Central memory CD4-positive, alpha-beta T cell (primary cell): ENCODE results near the gene TAAR1.
"Not testable (repeated sequence)": the region's sequence is repeated elsewhere in the genome, so short reads cannot be mapped to it uniquely, and the experiment has no call there.

ENCODE experiments used
- DNase-seq: peaks from one replicate; pipeline ENCODE4 v3.0.0; 2022
- total RNA-seq, 3 experiments: gene quantifications; one replicate each; lab custom pipeline; 2026; lab: John Stamatoyannopoulos, UW

Gene TAAR1, protein sequence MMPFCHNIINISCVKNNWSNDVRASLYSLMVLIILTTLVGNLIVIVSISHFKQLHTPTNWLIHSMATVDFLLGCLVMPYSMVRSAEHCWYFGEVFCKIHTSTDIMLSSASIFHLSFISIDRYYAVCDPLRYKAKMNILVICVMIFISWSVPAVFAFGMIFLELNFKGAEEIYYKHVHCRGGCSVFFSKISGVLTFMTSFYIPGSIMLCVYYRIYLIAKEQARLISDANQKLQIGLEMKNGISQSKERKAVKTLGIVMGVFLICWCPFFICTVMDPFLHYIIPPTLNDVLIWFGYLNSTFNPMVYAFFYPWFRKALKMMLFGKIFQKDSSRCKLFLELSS
- 0 reads per million in 3 experiments for total RNA-seq

DNA sequence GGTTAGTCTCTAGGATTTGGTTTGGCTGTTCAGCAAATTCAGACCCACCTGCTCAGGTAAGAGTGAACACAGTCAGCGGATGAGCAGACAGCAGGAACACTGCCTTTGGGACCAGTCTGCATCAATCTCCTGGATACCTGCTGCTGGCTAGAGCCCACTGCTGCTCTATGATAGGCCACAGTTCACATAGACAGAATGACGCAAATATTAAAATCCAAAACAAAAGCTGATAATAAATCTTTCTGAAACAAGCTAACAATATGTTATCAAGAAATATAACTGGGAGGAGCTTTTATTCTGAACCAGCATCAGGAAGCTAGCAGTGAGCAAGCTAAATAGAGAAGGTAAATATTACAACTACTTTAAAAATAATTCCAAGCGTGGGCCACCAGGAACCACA, at the start of gene TAAR1:
TSS of gene TAAR1 (minus strand) at position 101 of the 400 bp plus-strand sequence. CDS start 13,179 bp downstream, outside the sequence.
- no peak for DNase-seq

DNA sequence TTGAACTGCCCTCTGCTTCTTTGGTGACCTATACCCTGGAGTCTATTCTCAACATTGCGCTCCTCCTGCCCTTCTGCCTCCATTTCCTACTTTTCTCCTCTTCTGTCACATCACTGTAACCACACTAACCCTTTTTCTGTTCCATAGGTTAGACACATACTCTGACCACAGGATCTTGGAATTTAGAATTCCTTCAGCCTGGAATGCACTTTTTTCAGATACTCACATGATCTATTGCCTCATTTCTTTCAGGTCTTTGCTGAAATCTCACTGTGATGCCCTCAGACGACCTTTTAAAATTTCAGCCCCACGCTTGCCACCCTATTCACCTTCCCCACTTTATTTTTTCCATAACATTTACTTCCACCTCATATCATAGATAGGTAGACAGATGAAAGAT, 49.8 kb upstream of the TAAR1 start:
- DNase-seq: no peak

DNA sequence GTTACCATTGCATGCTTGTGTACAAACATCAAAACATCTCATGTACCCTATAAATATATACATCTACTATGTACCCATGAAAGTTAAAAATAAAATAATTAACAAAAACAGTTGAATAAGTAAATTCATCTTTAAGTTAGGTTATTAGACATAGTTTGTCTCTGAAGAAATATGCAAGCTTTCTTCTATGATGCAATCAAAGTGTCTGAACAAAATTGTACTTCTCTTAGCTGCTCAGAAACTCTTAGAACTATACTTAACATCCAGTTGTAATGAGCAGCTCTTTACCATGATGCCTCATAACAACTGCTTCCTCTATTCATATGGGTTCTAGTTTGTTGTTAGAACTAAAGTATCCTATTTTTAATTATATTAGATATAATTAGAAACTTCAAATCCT, 49.0 kb upstream of the TAAR1 start:
- DNase-seq: no peak

DNA sequence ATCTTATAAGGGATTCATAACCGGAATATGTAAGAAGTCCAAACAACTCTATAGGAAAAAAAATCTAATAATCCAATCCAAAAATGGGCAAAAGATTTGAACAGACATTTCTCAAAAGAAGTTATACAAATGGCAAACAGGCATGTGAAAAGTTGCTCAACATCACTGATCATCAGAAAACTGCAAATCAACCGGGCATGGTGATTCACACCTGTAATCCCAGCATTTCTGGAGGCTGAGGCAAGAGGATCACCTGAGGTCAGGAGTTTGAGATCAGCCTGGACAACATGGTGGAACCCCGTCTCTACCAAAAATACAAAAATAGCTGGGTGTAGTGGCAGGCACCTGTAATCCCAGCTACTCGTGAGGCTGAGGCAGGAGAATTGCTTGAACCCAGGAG, 47.8 kb upstream of the TAAR1 start:
- not testable (repeated sequence) for DNase-seq

DNA sequence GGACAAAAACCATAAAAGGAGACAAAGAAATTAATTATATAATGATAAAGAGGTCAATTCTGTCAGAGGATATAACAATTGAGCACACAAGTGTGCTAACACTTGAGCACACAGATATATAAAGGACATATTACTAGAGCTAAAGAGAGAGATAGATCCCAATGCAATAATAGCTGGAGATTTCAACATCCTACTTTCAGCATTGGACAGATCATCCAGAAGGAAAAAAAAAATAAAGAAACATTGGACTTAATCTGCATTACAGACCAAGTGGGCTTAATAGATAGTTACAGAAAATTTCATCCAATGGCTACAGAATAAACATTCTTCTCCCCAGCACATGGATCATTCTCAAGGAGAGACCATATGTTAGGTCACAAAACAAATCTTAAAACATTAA, 45.0 kb upstream of the TAAR1 start:
- no peak for DNase-seq

DNA sequence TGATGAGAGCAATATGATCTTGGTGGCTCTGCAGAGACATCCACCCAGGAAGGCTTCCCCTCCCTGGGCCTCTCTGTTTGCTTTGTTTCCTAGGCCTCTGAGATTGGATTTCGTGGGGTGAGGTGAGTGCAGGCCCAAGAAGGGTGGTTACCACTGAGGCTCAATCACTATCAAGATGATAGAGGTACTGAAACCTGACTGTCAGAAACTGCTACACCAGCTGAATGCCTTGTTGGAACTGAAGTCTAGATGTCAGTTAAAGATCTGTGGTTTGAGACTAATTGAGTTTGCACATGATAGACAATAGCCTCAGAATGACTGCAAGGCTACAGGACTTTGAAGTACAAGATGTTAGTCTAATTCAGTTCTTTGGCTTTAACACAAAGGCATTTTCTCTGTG, 39.6 kb upstream of the TAAR1 start:
- DNase-seq: no peak

DNA sequence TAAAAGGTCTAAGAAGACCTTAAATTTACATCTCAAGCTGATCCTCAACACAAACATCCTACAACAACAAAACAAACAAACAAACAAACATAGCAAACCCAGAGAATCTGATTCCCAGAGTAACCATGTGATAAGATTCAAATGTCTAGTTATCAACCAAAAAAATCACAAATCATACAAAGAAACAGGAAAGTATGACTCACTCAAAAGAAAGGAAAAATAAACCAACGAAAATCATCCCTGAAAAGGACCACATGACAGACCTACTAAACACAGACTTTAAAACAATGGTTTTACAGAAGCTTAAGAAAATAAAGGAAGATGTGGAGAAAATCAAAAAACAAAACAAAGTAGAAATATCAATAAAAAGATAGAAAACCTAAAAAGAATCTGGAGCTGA, 36.8 kb upstream of the TAAR1 start:
- no peak for DNase-seq

DNA sequence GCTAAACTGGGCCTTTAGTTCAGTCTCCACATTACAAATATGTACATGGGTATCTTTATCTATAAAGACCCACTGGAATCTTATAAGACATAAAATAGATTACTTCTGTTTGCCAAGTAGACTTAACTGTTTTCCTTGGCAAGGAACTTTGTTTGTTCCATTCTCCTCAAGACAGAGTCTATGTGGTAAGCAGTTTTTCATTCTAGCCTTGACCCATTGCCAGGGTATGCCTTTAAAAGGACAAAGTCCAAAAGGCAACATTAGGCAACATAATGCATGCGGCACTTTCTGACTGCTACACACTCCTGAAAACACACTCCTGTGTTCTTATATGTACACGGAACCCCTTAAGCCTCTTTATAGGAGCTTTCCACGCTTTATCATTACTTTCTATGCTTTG, 34.5 kb upstream of the TAAR1 start:
- no peak for DNase-seq

DNA sequence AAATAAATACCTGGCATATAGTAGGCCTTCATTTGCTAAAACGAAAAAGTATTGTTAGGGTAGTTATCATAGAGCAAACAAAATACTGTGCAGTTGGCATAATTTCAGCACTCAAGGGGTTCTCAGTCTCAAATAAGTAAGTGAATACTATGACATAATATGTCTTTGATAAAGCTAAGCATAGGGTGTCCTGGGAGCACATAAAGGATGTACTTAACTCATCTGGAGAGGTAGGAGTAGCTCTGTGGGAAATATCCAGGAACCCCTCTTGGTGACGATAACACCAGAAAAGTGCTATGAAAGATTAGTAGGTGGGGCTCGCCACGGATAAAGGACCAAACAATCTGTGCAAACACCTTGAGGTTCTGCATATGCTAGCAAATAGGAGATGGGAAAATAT, 31.7 kb upstream of the TAAR1 start:
- DNase-seq: no peak

DNA sequence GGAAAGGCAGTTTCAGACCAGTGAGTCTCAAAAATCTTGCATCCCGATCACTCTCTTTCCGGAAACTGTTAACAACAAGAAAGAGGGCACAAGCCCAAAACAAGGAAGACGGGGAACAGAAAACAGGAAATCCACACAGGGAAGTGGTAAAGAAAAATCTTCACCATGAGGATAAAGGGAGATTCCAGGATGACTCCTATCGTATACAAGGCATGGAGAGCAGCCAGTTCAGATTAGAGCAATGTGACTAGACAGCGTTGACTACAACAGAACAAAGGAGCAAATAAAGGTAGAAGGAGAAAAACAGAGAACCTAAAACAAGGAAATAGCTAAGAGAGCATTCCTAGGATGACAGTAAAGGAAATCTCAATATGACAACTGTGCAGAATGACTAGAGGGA, 28.3 kb upstream of the TAAR1 start:
- no peak for DNase-seq

DNA sequence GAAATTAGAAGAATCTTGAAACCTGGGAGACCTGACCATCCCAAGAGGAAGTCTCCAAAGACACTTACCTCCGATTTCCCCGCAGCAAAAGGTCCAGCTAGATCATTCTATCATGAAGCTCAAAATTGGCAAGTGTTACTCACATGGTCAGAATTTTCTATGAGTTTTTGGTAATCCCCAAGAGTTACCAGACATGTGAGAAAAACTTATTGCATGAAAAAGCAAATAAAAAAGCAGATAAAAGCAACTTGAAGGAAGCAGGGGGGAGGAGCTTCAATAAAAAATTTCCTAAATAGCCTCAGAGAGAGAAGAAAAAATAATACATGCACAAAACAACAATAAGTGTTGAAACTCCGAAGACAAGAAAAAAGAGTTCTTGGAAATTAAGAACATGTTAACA, 27.5 kb upstream of the TAAR1 start:
- DNase-seq: no peak

DNA sequence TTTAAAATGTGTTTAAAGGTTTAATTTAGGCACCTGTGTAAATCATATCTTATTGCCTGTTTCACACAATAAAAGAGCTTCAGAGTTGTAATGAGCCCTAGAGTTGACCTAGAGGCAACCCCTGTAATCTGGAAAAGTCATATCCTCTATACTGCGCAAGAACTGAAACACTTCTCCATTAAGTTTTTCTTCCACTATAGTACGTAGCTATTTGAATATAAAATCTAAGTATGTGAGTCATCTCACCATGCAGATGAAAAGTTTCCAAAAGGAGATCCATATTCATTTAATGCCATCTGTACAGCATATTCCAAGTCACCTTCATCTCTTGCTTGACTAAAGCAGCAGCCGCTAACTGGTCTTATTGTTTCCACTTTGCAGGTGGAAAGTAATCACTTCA, 26.0 kb upstream of the TAAR1 start:
- DNase-seq: no peak

DNA sequence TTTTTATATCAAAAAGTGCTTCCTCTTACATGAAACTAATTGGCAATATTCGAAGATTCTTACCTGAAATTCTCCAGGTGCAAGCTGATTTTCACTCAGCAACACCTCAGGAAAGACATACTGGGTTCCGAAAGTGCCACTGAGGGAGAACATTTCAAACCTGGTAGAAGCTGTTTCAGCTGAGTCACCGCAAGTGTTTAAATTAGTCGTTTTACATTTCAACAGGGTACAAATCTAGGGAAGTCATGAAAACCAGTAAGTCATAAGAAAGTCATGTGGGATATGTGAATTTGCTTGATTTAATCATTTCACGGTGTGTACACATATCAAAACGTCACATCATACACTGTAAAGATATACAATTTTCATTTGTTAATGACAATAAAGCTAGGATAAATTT, 25.3 kb upstream of the TAAR1 start:
- no peak for DNase-seq

DNA sequence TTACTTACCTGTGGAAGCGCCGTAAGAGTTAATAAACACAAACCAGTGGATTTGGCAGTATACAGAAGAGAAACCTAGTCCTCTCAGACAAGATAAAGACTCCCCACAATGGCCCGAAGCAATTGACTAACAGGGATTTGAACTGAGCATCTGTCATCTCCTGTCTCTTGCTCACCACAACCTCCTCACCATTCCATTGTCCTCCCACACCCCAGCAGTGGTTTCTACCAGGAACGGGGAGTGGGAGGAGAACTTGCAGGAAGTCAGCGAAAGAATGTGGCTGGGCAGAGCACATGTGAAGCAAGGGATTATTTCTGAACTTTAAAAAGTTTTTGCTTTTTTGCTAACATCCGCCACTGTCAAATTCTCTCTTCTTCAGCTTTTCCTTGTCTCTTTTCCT, 24.6 kb upstream of the TAAR1 start:
- DNase-seq: no peak

DNA sequence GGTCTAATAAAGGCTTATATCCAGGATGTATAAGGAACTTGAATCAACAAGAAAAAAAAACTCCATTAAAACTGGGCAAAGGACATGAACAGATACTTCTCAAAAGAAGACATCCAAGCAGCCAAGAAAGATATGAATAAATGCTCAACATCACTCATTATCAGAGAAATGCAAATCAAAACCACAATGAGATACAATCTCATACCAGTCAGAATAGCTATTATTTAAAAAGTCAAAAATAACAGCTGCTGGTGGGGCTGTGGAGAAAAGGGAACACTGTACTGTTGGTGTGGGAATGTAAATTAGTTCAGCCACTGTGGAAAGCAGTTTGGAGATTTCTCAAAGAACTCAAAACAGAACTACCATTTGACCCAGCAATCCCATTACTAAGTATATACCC, 20.1 kb upstream of the TAAR1 start:
- not testable (repeated sequence) for DNase-seq

DNA sequence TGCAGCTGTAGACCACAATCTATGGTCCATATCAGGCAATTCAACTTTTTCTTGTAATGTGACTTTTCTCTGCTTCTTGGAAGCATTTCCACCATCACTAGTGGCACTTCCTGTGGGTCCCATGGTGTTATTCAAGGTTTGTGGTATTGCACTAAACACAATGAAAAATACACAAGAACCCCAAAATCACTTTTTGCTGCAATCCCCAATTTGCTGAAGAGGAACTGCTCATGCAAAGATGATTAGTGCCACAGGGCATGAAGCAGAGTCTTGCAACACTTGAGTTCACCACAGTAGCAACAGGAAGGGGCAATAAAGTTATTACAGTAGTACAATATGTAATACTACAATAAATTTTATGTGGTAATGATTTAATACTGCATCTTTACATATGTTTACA, 16.8 kb upstream of the TAAR1 start:
- DNase-seq: no peak

DNA sequence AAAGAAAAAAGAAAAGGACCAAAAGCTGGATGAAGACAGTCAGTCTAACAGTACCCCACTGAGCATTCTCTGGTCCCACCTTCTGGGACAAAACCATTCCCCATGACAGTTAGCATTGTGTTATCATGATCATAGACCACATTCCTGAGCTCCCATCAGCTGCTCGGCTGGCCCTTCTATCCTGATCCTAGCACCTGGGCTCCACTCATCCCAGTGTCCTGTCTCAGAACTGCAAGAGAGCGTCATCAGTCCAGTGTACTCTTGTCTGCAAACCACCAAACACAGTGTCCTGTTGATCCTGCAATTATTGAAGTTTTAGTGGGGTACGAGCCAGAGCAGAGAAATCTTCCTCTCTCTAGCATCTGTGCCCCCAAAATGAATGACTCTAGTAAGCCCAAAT, 16.0 kb upstream of the TAAR1 start:
- DNase-seq: no peak

DNA sequence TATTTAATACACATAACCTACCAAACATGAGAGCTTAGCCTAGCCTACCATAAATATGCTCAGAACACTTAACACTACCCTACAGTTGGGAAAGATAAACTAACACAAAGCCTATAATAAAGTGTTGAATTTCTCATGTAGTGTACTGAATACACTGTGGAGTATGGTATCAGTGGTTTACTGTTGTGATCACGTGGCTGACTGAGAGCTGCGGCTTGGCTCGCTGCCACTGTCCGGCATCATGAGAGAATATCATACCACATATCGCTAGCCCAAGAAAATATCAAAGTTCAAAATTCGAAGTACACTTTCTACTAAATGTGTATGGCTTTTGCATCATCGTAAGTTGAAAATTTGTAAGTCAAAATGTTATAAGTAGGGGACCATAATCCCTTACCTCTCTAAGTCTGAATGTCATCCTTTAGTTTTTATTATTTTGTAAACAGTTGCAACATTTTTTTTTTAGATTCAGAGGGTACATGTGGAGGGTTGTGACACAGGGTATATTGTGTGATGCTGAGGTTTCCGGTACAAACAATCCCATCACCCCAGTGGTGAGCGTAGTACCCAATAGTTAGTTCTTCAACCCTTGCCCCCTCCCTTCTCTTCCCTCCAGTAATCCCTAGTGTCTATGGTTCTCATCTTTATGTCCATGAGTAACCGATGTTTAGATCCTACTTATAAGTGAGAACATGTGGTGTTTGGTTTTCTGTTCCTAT, 14.6 kb upstream of the TAAR1 start:
- DNase-seq: no peak

DNA sequence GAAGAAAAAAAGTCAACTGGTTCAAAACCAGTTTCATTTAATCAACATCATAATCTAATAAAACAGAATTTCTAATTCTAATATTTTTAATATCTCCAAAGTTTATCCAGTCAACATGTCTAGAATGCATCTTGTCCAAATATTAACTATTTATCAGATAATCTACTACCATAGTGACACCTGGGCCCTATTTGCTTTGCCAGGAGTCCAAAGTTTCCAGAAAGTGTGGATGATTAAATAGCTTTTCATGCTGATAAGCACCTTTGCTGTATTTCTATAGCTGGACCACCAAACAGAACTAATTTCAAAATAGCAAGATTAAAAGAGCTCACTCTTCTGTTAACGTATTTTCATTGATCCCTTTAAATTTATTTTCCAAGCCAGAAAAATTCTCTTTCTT, 12.3 kb upstream of the TAAR1 start:
- DNase-seq: no peak

DNA sequence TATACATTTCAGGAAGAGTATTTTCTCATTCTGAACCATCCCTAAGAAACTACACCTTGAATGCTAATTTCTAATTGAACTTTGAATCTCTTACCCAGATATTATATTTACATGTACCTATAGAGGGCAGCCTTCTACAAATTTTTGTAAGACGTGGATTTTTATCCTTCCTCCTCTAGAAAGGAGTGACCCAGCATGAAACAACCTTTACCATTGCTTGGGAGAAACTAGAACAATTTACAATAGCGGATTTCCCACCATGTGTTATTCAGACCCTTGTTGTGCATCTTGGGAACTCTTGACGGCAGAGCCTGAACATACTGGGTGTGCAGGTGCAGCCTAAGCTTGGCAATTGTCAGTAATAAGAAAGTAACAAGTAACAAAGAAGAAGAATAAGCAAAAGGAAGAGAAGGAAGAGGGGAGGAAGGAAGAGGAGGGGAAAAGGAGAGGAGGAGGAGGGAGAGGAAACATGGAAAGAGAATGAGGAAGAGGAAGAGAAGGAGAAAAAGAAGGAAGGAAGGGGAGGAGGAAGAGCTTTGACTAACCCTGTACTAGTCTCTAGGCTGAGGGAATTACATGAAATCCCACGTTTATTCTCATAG, 10.8 kb upstream of the TAAR1 start:
- peak; percentile 25 for DNase-seq

DNA sequence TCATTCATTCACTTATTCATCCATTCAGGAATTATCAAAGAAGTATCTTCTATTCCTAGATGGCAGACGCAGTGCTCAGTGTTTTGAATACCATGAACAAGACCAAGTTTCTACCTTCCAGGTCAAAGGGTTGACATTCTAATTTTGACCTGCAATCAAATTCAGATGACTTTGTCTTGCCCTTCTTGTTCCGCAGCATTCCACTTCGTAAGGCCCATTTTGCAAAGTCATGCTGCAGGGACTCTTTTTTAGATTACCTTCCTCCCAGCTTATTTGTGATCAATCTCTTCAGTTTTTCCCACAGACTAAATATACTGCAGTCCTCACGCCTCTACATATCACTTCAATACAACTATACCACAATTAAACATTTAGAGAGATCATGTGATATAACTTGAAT, 7.1 kb upstream of the TAAR1 start:
- DNase-seq: no peak

DNA sequence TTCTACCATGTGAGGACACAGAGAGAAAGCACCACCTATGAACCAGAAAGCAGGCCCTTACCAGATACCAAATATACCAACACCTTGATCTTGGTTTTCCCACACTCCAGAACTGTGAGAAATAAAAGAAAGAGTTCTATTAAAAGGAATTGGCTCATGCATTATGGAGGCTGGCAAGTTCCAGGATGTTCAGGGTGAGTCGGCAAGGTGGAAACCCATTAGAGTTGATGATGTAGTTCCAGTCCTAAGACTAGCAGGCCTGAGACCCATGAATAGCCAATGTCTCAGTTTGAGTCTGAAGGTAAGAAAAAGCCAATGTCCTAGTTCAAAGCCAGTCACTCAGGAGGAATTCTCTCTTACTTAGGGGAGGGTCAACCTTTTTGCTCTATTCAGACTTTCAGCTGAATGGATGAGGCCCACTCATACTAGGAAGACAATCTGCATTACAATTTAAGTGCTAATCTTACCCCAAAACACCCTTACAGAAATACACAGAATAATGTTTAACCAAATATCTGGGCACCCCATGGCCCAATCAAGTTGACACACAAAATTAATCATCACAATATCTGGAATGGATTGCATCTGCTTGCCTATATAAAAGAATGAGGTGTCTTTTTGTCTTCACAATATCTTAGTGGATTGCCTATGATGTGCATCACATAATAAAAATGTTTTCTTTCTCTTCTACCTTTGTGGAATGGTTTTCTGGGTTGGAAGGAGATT, 5.5 kb upstream of the TAAR1 start:
- no peak for DNase-seq

DNA sequence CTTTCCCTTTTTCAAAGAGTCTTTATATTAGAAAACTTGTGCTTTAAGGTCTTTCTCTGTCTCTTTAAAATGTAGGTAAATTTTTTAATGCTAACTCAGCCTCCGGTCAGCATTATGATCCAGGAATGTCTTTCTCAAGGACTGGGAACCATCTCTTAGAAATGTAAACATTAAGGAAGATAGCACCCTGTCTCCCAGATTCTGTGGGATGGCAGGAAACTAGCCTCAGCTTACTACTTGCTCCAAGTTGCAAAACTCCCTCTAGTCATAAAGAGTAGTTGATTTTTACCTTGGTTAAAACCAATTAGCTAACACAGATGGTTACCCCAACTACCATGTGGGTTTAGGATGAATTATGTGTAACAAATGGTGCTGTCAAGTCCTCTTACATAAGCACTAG, 4.7 kb upstream of the TAAR1 start:
- no peak for DNase-seq

DNA sequence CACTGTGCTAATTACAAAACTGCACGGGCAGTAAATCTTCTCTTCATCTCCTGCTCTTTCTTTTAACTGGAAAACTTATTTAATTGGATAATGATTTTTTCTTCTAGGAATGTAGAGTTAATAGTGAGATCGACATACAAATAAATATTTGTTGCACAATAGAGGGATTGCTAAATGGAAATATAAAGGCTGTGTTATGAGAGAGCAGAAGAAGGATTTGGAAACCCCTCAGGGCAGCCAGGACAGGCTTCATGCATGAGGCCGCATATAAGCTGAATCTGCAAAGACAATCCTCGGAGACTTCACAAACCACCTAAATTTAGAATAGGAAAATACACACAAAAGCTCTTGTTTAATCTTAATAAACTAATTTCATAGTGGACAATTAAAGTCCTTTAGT, 2.9 kb upstream of the TAAR1 start:
- no peak for DNase-seq
